Measurements from ENCODE around the gene CAP1.
"Not testable (repeated sequence)": the region's sequence is repeated elsewhere in the genome, so short reads cannot be mapped to it uniquely, and the experiment has no call there.

CAP1 gene

GRCh38 chr1:40004857-40005256, 35.7 kb upstream of the CAP1 start:
- no peak overlapping the region for H3K18ac ChIP-seq (ENCODE audit: low read depth in 1 of 2, low read length in 2 of 2)
- 94% methylated on average over 1 of the region's 2 CpGs for WGBS

GRCh38 chr1:40007481-40008034, 33.0 kb upstream of the CAP1 start:
- WGBS: 97% methylated on average over 1 of the region's 3 CpGs
- H3K36me3 ChIP-seq (ENCODE audit: control insufficient read depth in 1 of 2, insufficient read depth in 2 of 2, low read depth in 1 of 2, low read length in 2 of 2); H3K9me3 ChIP-seq (ENCODE audit: control insufficient read depth, low read length); DNase-seq; H2BK5ac ChIP-seq (ENCODE audit: low read depth, low read length, poor library complexity, severe bottlenecking); H3K23ac ChIP-seq (ENCODE audit: low read length in 2 of 2); H3K27ac ChIP-seq (ENCODE audit: low read length, poor library complexity, severe bottlenecking); H3K79me1 ChIP-seq (replicated peaks; ENCODE audit: low read length, poor library complexity, severe bottlenecking); H3K4me3 ChIP-seq (ENCODE audit: insufficient read depth in 1 of 2, low read depth in 1 of 2, low read length in 2 of 2); H3K9ac ChIP-seq (ENCODE audit: low read length); H2BK15ac ChIP-seq (ENCODE audit: low read depth, poor library complexity, severe bottlenecking); H4K91ac ChIP-seq (ENCODE audit: low read length); H4K8ac ChIP-seq (ENCODE audit: low read length); H3K18ac ChIP-seq (ENCODE audit: low read depth in 1 of 2, low read length in 2 of 2); H2AK5ac ChIP-seq (ENCODE audit: low read length, severe bottlenecking); H2AFZ ChIP-seq (ENCODE audit: low read depth, low read length); H2BK120ac ChIP-seq (ENCODE audit: low read depth, low read length); H3K4ac ChIP-seq (ENCODE audit: low read depth in 1 of 2, low read length in 2 of 2); H3K14ac ChIP-seq (ENCODE audit: low read length in 2 of 2); H3K4me2 ChIP-seq (ENCODE audit: low read length, poor library complexity, severe bottlenecking); H3K27me3 ChIP-seq (ENCODE audit: control insufficient read depth in 1 of 2, insufficient read depth in 1 of 2, low read length in 2 of 2); H3K4me1 ChIP-seq (ENCODE audit: control insufficient read depth, insufficient read depth, low read depth, low read length); H2BK12ac ChIP-seq (ENCODE audit: low read length in 2 of 2): not testable (repeated sequence)

More at GRCh38 chr1:40004857-40005256, 35.7 kb upstream of the CAP1 start:
- Histone ChIP-seq H2BK120ac (ENCODE audit: low read depth, low read length) (no peak overlapping the region), H3K4me3 (ENCODE audit: insufficient read depth in 1 of 2, low read depth in 1 of 2, low read length in 2 of 2) (no peak overlapping the region), H3K79me1 (replicated peaks; ENCODE audit: low read length, poor library complexity, severe bottlenecking) (no peaks in the 10 kb centered on the region), H3K4me2 (ENCODE audit: low read length, poor library complexity, severe bottlenecking) (no peak overlapping the region), H3K9ac (ENCODE audit: low read length) (no peak overlapping the region), H3K4me1 (ENCODE audit: control insufficient read depth, insufficient read depth, low read depth, low read length) (no peaks in the 10 kb centered on the region), H3K9me3 (ENCODE audit: control insufficient read depth, low read length) (no peaks in the 10 kb centered on the region), H2BK15ac (ENCODE audit: low read depth, poor library complexity, severe bottlenecking) (no peak overlapping the region), H3K14ac (ENCODE audit: low read length in 2 of 2) (no peak overlapping the region), H2BK12ac (ENCODE audit: low read length in 2 of 2) (no peak overlapping the region), H3K27me3 (ENCODE audit: control insufficient read depth in 1 of 2, insufficient read depth in 1 of 2, low read length in 2 of 2) (no peaks in the 10 kb centered on the region), H3K36me3 (ENCODE audit: control insufficient read depth in 1 of 2, insufficient read depth in 2 of 2, low read depth in 1 of 2, low read length in 2 of 2) (no peaks in the 10 kb centered on the region), H3K4ac (ENCODE audit: low read depth in 1 of 2, low read length in 2 of 2) (no peak overlapping the region), H2AK5ac (ENCODE audit: low read length, severe bottlenecking) (no peak overlapping the region), H3K23ac (ENCODE audit: low read length in 2 of 2) (no peak overlapping the region), H4K91ac (ENCODE audit: low read length) (no peak overlapping the region), H2AFZ (ENCODE audit: low read depth, low read length) (no peak overlapping the region), H2BK5ac (ENCODE audit: low read depth, low read length, poor library complexity, severe bottlenecking) (no peak overlapping the region), H4K8ac (ENCODE audit: low read length) (no peak overlapping the region), H3K27ac (ENCODE audit: low read length, poor library complexity, severe bottlenecking) (no peak overlapping the region)
- DNase-seq: no peak

DNA sequence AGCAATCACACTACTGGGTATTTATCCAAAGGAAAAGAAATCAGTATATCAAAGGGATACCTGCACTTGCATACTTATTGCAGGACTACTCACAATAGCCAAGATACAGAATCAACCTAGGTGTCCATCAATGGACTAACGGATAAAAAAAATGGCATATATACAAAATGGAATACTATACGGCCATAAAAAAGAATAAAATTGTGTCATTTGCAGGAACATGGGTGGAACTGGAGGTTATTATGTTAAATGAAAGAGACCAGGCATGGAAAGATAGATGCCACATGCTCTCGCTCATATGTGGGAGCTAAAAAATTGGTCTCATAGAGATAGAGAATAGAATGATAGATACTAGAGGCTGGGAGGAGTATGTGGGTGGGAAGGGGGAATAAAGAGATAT, 29.3 kb upstream of the CAP1 start:
- H3K23ac ChIP-seq (ENCODE audit: low read length in 2 of 2): no peak overlapping the region
- H4K8ac ChIP-seq (ENCODE audit: low read length): no peak overlapping the region
- H3K9me3 ChIP-seq (ENCODE audit: control insufficient read depth, low read length): no peaks in the 10 kb centered on the region
- no peaks in the 10 kb centered on the region for H3K27me3 ChIP-seq (ENCODE audit: control insufficient read depth in 1 of 2, insufficient read depth in 1 of 2, low read length in 2 of 2)
- no peak overlapping the region for H2AFZ ChIP-seq (ENCODE audit: low read depth, low read length)
- H3K14ac ChIP-seq (ENCODE audit: low read length in 2 of 2): no peak overlapping the region
- no peak overlapping the region for H2AK5ac ChIP-seq (ENCODE audit: low read length, severe bottlenecking)
- no peaks in the 10 kb centered on the region for H3K79me1 ChIP-seq (replicated peaks; ENCODE audit: low read length, poor library complexity, severe bottlenecking)
- H3K4me2 ChIP-seq (ENCODE audit: low read length, poor library complexity, severe bottlenecking): no peak overlapping the region
- H2BK120ac ChIP-seq (ENCODE audit: low read depth, low read length): no peak overlapping the region
- no peak overlapping the region for H2BK12ac ChIP-seq (ENCODE audit: low read length in 2 of 2)
- no peak overlapping the region for H2BK5ac ChIP-seq (ENCODE audit: low read depth, low read length, poor library complexity, severe bottlenecking)
- H3K9ac ChIP-seq (ENCODE audit: low read length): no peak overlapping the region
- H3K27ac ChIP-seq (ENCODE audit: low read length, poor library complexity, severe bottlenecking): no peak overlapping the region
- H3K4me1 ChIP-seq (ENCODE audit: control insufficient read depth, insufficient read depth, low read depth, low read length): peaks cover 1% of the 10 kb centered on the region
- H4K91ac ChIP-seq (ENCODE audit: low read length): no peak overlapping the region
- H2BK15ac ChIP-seq (ENCODE audit: low read depth, poor library complexity, severe bottlenecking): no peak overlapping the region
- H3K18ac ChIP-seq (ENCODE audit: low read depth in 1 of 2, low read length in 2 of 2): no peak overlapping the region
- DNase-seq: no peak
- H3K36me3 ChIP-seq (ENCODE audit: control insufficient read depth in 1 of 2, insufficient read depth in 2 of 2, low read depth in 1 of 2, low read length in 2 of 2): no peaks in the 10 kb centered on the region
- no peak overlapping the region for H3K4me3 ChIP-seq (ENCODE audit: insufficient read depth in 1 of 2, low read depth in 1 of 2, low read length in 2 of 2)
- no peak overlapping the region for H3K4ac ChIP-seq (ENCODE audit: low read depth in 1 of 2, low read length in 2 of 2)
- WGBS: 93% methylated on average over 3 of the region's 3 CpGs

DNA sequence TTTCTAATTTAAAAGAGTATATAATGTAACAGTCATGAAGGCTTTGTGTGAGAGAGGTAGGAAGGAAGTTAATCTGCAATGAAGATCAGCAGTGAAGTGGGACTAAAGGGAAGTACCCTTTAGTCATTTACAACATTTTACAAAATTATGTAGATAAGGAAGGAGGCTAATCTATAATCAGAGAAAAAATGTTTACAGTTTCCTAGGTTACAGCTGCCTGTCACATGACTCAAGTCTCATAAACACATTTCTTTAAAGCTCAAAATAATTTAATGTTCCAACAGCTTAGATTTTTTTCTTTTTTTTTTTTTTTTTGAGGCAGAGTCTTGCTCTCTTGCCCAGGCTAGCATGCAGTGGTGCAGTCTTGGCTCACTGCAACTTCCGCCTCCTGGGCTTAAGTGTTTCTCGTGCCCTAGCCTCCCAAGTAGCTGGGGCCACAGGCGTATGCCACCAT, 26.2 kb upstream of the CAP1 start:
- no peak overlapping the region for H2BK12ac ChIP-seq (ENCODE audit: low read length in 2 of 2)
- no peak overlapping the region for H2AFZ ChIP-seq (ENCODE audit: low read depth, low read length)
- no peak overlapping the region for H2BK15ac ChIP-seq (ENCODE audit: low read depth, poor library complexity, severe bottlenecking)
- no peaks in the 10 kb centered on the region for H3K79me1 ChIP-seq (replicated peaks; ENCODE audit: low read length, poor library complexity, severe bottlenecking)
- WGBS: 92% methylated on average over 3 of the region's 3 CpGs
- peak overlapping the region; percentile 47 for H3K9ac ChIP-seq (ENCODE audit: low read length)
- H3K27ac ChIP-seq (ENCODE audit: low read length, poor library complexity, severe bottlenecking): no peak overlapping the region
- H4K8ac ChIP-seq (ENCODE audit: low read length): no peak overlapping the region
- H3K18ac ChIP-seq (ENCODE audit: low read depth in 1 of 2, low read length in 2 of 2): no peak overlapping the region
- no peak overlapping the region for H2BK120ac ChIP-seq (ENCODE audit: low read depth, low read length)
- H3K4me1 ChIP-seq (ENCODE audit: control insufficient read depth, insufficient read depth, low read depth, low read length): peaks cover 1% of the 10 kb centered on the region
- H3K36me3 ChIP-seq (ENCODE audit: control insufficient read depth in 1 of 2, insufficient read depth in 2 of 2, low read depth in 1 of 2, low read length in 2 of 2): no peaks in the 10 kb centered on the region
- no peak overlapping the region for H3K23ac ChIP-seq (ENCODE audit: low read length in 2 of 2)
- no peak overlapping the region for H3K14ac ChIP-seq (ENCODE audit: low read length in 2 of 2)
- H3K27me3 ChIP-seq (ENCODE audit: control insufficient read depth in 1 of 2, insufficient read depth in 1 of 2, low read length in 2 of 2): no peaks in the 10 kb centered on the region
- peak; percentile 57 for DNase-seq
- no peak overlapping the region for H4K91ac ChIP-seq (ENCODE audit: low read length)
- H2BK5ac ChIP-seq (ENCODE audit: low read depth, low read length, poor library complexity, severe bottlenecking): no peak overlapping the region
- no peaks in the 10 kb centered on the region for H3K9me3 ChIP-seq (ENCODE audit: control insufficient read depth, low read length)
- no peak overlapping the region for H3K4me2 ChIP-seq (ENCODE audit: low read length, poor library complexity, severe bottlenecking)
- H3K4me3 ChIP-seq (ENCODE audit: insufficient read depth in 1 of 2, low read depth in 1 of 2, low read length in 2 of 2): no peak overlapping the region
- H2AK5ac ChIP-seq (ENCODE audit: low read length, severe bottlenecking): no peak overlapping the region
- H3K4ac ChIP-seq (ENCODE audit: low read depth in 1 of 2, low read length in 2 of 2): no peak overlapping the region
